ENCODE results near the gene SPATS2L.

DNA sequence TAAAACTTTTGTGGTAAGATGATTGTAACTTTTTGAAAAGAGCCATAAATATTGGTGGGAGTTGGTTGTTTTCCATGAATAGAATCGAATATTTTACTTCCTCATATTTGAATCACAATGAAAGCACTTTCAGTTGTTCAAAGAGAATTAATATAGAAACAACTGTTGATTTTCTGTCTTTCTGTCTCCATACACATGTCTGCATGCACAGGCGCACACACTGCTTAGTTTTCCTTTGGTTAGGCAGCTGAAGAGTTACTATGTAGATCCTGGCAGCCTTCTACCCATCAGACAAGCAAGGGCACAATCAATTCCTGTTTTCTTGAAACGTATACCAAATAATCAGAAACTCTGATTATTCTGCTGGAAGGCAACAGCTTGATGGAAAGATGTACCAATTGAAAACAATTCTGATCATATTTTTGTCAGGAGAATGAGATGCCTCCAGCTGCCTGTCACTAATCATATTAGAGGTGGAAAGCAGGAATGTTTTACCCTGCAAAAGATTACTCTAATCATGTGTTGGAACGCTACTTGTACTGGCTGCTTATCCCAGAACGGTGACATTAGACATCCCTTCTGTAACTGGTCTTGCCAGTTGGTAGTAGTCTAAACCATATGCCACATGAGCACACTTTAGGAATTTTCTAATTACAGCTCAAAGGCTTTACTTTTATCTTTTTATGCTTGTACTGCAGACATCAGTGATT is 24.0 kb downstream of the SPATS2L start:
- TF ChIP-seq, protein P1, sequence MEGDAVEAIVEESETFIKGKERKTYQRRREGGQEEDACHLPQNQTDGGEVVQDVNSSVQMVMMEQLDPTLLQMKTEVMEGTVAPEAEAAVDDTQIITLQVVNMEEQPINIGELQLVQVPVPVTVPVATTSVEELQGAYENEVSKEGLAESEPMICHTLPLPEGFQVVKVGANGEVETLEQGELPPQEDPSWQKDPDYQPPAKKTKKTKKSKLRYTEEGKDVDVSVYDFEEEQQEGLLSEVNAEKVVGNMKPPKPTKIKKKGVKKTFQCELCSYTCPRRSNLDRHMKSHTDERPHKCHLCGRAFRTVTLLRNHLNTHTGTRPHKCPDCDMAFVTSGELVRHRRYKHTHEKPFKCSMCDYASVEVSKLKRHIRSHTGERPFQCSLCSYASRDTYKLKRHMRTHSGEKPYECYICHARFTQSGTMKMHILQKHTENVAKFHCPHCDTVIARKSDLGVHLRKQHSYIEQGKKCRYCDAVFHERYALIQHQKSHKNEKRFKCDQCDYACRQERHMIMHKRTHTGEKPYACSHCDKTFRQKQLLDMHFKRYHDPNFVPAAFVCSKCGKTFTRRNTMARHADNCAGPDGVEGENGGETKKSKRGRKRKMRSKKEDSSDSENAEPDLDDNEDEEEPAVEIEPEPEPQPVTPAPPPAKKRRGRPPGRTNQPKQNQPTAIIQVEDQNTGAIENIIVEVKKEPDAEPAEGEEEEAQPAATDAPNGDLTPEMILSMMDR (IDR thresholded peaks at IDR 0.05; ENCODE audit: low read depth, low read length, poor library complexity, severe bottlenecking): no peak
- no peak for TF ChIP-seq EZH2phosphoT487 (IDR thresholded peaks at IDR 0.05; ENCODE audit: borderline replicate concordance, low read length)
